Tracheal epithelial cell (primary cell): ENCODE measurements around the gene STK24. TPM values are rescaled to one million over a fixed set of nuclear protein-coding genes. Genes with fewer than 3 reads are reported as not detected.

Experiments
- total RNA-seq: library from RNA; depleted of rRNA; stranded (reverse); fragments of >200 nt; gene quantifications from 2 replicates; pipeline ENCODE4 v1.2.1, GENCODE V29; 2014

STK24 gene
- 157 and 238 TPM in 2 replicates for total RNA-seq

GRCh38 chr13:98576963-98577835 lies at the start of gene STK24:
Gene STK24 (minus strand): TSS chr13:98577107. CDS start chr13:98576786, 321 bp downstream.

Other genes with a start within 250 kb of the STK24 start
- gene SLC15A1, start 175.6 kb upstream of the STK24 start, total RNA-seq = 0.21 and 0.72 TPM in 2 replicates